Right lobe of liver (tissue), 4 donors: Measurements from ENCODE around the gene RAB35.

Experiments
- POLR2A ChIP-seq: fragments of 450-650 bp; IDR thresholded peaks from one replicate; pipeline ENCODE4 v1.6.1; 2017; ENCODE audit warnings: antibody characterized with exemption, mild to moderate bottlenecking
- TF ChIP-seq, protein P1 (sequence below), 4 donors: fragments of 200-600 bp in 3 of 4; fragments of 450-650 bp in 1 of 4; IDR thresholded peaks; one replicate each; pipeline versions ENCODE4 v1.5.1 to v1.8.0; 2016 to 2022; ENCODE audit warnings: antibody characterized with exemption in 4 of 4, mild to moderate bottlenecking in 2 of 4
- donor health status: DM: no; HTN: no; CAD: no.
- donor health status: DM: no; HTN: no; CAD: no.
- donor health status: DM: no; HTN: yes; CAD: no.

DNA sequence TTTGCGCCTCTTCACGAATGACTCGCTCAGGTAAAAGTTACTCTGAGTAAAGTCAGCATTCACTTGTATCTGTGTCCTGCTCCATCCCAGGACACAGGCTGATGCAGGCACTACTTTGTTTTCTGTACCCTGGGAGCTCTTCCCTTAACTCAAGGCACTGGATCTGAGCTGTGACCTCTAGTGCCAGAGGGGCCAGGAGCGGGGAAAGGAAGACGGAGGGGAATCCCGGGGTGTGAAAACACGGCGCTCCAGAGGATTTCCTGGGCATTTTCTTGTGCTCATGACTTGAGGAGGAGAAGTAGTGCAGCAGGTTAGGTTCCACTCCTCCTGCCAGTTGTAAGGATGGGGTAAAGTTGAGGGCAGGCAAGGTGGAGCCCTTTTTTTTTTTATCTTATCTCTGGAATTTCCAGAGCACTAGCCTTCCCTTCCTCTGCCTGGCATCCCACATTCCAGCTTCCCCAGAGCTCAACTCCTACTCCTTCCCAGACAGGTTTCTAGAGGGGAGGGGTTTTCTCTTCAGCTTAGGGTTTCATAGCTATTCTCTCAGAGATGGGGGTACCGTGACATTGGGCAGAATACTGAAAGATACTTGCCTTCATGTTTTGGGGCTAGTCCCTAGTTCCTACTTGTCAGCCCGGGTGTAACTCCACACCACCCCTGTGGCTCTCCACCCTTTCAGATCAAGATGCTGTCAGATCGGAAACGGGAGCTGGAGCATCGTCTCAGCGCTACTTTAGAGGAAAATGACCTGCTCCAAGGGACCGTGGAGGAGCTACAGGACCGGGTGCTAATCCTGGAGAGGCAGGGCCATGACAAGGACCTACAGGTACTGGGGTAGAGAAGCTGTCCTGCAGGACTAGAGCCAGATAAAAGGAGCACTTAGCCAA, 52.3 kb downstream of the RAB35 start:
- TF ChIP-seq POLR2A = no peak
- TF ChIP-seq, protein P1, sequence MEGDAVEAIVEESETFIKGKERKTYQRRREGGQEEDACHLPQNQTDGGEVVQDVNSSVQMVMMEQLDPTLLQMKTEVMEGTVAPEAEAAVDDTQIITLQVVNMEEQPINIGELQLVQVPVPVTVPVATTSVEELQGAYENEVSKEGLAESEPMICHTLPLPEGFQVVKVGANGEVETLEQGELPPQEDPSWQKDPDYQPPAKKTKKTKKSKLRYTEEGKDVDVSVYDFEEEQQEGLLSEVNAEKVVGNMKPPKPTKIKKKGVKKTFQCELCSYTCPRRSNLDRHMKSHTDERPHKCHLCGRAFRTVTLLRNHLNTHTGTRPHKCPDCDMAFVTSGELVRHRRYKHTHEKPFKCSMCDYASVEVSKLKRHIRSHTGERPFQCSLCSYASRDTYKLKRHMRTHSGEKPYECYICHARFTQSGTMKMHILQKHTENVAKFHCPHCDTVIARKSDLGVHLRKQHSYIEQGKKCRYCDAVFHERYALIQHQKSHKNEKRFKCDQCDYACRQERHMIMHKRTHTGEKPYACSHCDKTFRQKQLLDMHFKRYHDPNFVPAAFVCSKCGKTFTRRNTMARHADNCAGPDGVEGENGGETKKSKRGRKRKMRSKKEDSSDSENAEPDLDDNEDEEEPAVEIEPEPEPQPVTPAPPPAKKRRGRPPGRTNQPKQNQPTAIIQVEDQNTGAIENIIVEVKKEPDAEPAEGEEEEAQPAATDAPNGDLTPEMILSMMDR (IDR thresholded peaks at IDR 0.05) = no peak
